ENCODE results near the gene CORO2B.
"Not testable (repeated sequence)": the region's sequence is repeated elsewhere in the genome, so short reads cannot be mapped to it uniquely, and the experiment has no call there.

The CORO2B gene

GRCh38 chr15:68680756-68681155 is 102.0 kb downstream of the CORO2B start:
- not testable (repeated sequence) for DNase-seq

GRCh38 chr15:68681836-68682235 is 103.0 kb downstream of the CORO2B start:
- no peak for DNase-seq

- DNase-seq = no peak
Measured at GRCh38 chr15:68682330-68682729, 103.5 kb downstream of the CORO2B start.

- DNase-seq = no peak
Measured at GRCh38 chr15:68683026-68683425, 104.2 kb downstream of the CORO2B start.

GRCh38 chr15:68683551-68683950 is 104.8 kb downstream of the CORO2B start:
- no peak for DNase-seq

- no peak for DNase-seq
Measured at GRCh38 chr15:68684476-68684875, 105.7 kb downstream of the CORO2B start.

- no peak for DNase-seq
Measured at GRCh38 chr15:68687136-68687735, 108.4 kb downstream of the CORO2B start.

GRCh38 chr15:68691705-68692104 is 112.9 kb downstream of the CORO2B start:
- no peak for DNase-seq

GRCh38 chr15:68693071-68693470 is 114.3 kb downstream of the CORO2B start:
- DNase-seq = no peak

GRCh38 chr15:68694111-68694510 is 115.3 kb downstream of the CORO2B start:
- DNase-seq = no peak

- DNase-seq = no peak
Measured at GRCh38 chr15:68695061-68695595, 116.3 kb downstream of the CORO2B start.

GRCh38 chr15:68696414-68697363 is 117.9 kb downstream of the CORO2B start:
- DNase-seq = no peak

- no peak for DNase-seq
Measured at GRCh38 chr15:68697711-68698690, 119.2 kb downstream of the CORO2B start.

GRCh38 chr15:68698708-68699107 is 119.9 kb downstream of the CORO2B start:
- no peak for DNase-seq

- no peak for DNase-seq
Measured at GRCh38 chr15:68699124-68699880, 120.5 kb downstream of the CORO2B start.

- DNase-seq = no peak
Measured at GRCh38 chr15:68699881-68700454, 121.2 kb downstream of the CORO2B start.

GRCh38 chr15:68700455-68701123 is 121.8 kb downstream of the CORO2B start:
- no peak for DNase-seq

- no peak for DNase-seq
Measured at GRCh38 chr15:68701886-68702285, 123.1 kb downstream of the CORO2B start.

GRCh38 chr15:68704496-68705021 is 125.8 kb downstream of the CORO2B start:
- no peak for DNase-seq

- no peak for DNase-seq
Measured at GRCh38 chr15:68706256-68706655, 127.5 kb downstream of the CORO2B start.

- DNase-seq = no peak
Measured at GRCh38 chr15:68706931-68707330, 128.1 kb downstream of the CORO2B start.
